Measurements from ENCODE around the gene AHNAK.

AHNAK gene

GRCh38 chr11:62423012-62423411 lies 123.6 kb downstream of the AHNAK start:
- no peak for ATAC-seq
- TF ChIP-seq, protein P1, sequence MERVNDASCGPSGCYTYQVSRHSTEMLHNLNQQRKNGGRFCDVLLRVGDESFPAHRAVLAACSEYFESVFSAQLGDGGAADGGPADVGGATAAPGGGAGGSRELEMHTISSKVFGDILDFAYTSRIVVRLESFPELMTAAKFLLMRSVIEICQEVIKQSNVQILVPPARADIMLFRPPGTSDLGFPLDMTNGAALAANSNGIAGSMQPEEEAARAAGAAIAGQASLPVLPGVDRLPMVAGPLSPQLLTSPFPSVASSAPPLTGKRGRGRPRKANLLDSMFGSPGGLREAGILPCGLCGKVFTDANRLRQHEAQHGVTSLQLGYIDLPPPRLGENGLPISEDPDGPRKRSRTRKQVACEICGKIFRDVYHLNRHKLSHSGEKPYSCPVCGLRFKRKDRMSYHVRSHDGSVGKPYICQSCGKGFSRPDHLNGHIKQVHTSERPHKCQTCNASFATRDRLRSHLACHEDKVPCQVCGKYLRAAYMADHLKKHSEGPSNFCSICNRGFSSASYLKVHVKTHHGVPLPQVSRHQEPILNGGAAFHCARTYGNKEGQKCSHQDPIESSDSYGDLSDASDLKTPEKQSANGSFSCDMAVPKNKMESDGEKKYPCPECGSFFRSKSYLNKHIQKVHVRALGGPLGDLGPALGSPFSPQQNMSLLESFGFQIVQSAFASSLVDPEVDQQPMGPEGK (CRISPR knock-in tag; IDR thresholded peaks at IDR 0.05; ENCODE audit: borderline replicate concordance) = no peak
- no peak for TF ChIP-seq SNAI2 (CRISPR knock-in tag; IDR thresholded peaks at IDR 0.05)
- no peak for TF ChIP-seq CSRNP3 (CRISPR knock-in tag; IDR thresholded peaks at IDR 0.05)
- TF ChIP-seq ZNF565 (CRISPR knock-in tag; conservative IDR thresholded peaks at IDR 0.05; ENCODE audit: low read depth) = no peak
- TF ChIP-seq ARNTL (CRISPR knock-in tag; IDR thresholded peaks at IDR 0.05; ENCODE audit: borderline replicate concordance, low read depth) = no peak
- TF ChIP-seq, protein P2, sequence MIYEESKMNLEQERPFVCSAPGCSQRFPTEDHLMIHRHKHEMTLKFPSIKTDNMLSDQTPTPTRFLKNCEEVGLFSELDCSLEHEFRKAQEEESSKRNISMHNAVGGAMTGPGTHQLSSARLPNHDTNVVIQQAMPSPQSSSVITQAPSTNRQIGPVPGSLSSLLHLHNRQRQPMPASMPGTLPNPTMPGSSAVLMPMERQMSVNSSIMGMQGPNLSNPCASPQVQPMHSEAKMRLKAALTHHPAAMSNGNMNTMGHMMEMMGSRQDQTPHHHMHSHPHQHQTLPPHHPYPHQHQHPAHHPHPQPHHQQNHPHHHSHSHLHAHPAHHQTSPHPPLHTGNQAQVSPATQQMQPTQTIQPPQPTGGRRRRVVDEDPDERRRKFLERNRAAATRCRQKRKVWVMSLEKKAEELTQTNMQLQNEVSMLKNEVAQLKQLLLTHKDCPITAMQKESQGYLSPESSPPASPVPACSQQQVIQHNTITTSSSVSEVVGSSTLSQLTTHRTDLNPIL (CRISPR knock-in tag; IDR thresholded peaks at IDR 0.05; ENCODE audit: low read depth) = no peak
- TF ChIP-seq BACH2 (CRISPR knock-in tag; IDR thresholded peaks at IDR 0.05; ENCODE audit: borderline replicate concordance) = no peak
- TF ChIP-seq GLIS3 (CRISPR knock-in tag; IDR thresholded peaks at IDR 0.05) = no peak
- no peak for TF ChIP-seq ZNF8 (CRISPR knock-in tag; IDR thresholded peaks at IDR 0.05)
- no peak for TF ChIP-seq ESRRG (CRISPR knock-in tag; IDR thresholded peaks at IDR 0.05)
- TF ChIP-seq OSR1 (CRISPR knock-in tag; IDR thresholded peaks at IDR 0.05) = no peak
- no peak for TF ChIP-seq PPARA (CRISPR knock-in tag; IDR thresholded peaks at IDR 0.05; ENCODE audit: borderline replicate concordance)
- TF ChIP-seq ZNF70 (CRISPR knock-in tag; IDR thresholded peaks at IDR 0.05) = no peak
- TF ChIP-seq POU6F1 (CRISPR knock-in tag; IDR thresholded peaks at IDR 0.05; ENCODE audit: borderline replicate concordance, low read depth) = no peak

GRCh38 chr11:62421996-62422395 lies 124.6 kb downstream of the AHNAK start:
- no peak for TF ChIP-seq ZNF565 (CRISPR knock-in tag; conservative IDR thresholded peaks at IDR 0.05; ENCODE audit: low read depth)
- TF ChIP-seq ZFP30 (CRISPR knock-in tag; IDR thresholded peaks at IDR 0.05) = no peak
- no peak for TF ChIP-seq RARB (CRISPR knock-in tag; IDR thresholded peaks at IDR 0.05)
- no peak for TF ChIP-seq BACH2 (CRISPR knock-in tag; IDR thresholded peaks at IDR 0.05; ENCODE audit: borderline replicate concordance)
- TF ChIP-seq ESRRG (CRISPR knock-in tag; IDR thresholded peaks at IDR 0.05) = no peak
- TF ChIP-seq, protein P1 (CRISPR knock-in tag; IDR thresholded peaks at IDR 0.05; ENCODE audit: borderline replicate concordance) = no peak
- no peak for TF ChIP-seq GLIS3 (CRISPR knock-in tag; IDR thresholded peaks at IDR 0.05)
- no peak for TF ChIP-seq TOX (CRISPR knock-in tag; IDR thresholded peaks at IDR 0.05; ENCODE audit: borderline replicate concordance)
- no peak for ATAC-seq

DNA sequence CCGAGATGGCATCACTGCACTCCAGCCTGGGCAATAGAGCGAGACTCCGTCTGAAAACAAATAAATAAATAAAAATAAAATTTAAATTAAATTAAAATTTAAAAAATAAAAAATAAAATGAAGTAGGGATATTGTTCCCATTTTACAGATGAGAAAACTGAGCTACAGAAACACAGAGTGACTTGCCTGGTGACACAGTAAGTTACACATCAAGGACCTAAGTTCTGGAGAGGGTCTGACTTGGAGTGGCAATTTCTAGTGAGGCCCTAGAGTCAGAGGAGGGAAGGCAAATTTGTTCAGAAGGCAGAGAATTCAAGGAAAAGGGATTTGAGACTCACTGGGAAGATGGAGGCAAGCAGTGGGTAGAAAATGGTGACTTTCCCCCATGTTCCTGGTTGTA lies 125.7 kb downstream of the AHNAK start:
- no peak for ATAC-seq
- TF ChIP-seq RARB (CRISPR knock-in tag; IDR thresholded peaks at IDR 0.05) (no peak), ISL1 (CRISPR knock-in tag; IDR thresholded peaks at IDR 0.05) (no peak), PPARA (CRISPR knock-in tag; IDR thresholded peaks at IDR 0.05; ENCODE audit: borderline replicate concordance) (no peak), ZNF565 (CRISPR knock-in tag; conservative IDR thresholded peaks at IDR 0.05; ENCODE audit: low read depth) (no peak), CSDC2 (CRISPR knock-in tag; IDR thresholded peaks at IDR 0.05) (no peak), ZFP30 (CRISPR knock-in tag; IDR thresholded peaks at IDR 0.05) (no peak), CSRNP3 (CRISPR knock-in tag; IDR thresholded peaks at IDR 0.05) (no peak), ZC3H10 (CRISPR knock-in tag; IDR thresholded peaks at IDR 0.05) (no peak), ESRRG (CRISPR knock-in tag; IDR thresholded peaks at IDR 0.05) (no peak), BACH2 (CRISPR knock-in tag; IDR thresholded peaks at IDR 0.05; ENCODE audit: borderline replicate concordance) (no peak), OSR1 (CRISPR knock-in tag; IDR thresholded peaks at IDR 0.05) (no peak), GLIS3 (CRISPR knock-in tag; IDR thresholded peaks at IDR 0.05) (no peak), TCF4 (CRISPR knock-in tag; IDR thresholded peaks at IDR 0.05; ENCODE audit: borderline replicate concordance) (no peak), SNAI2 (CRISPR knock-in tag; IDR thresholded peaks at IDR 0.05) (no peak), ZNF70 (CRISPR knock-in tag; IDR thresholded peaks at IDR 0.05) (no peak)
- TF ChIP-seq, protein P2 (CRISPR knock-in tag; IDR thresholded peaks at IDR 0.05; ENCODE audit: low read depth) = no peak
- TF ChIP-seq, protein P3, sequence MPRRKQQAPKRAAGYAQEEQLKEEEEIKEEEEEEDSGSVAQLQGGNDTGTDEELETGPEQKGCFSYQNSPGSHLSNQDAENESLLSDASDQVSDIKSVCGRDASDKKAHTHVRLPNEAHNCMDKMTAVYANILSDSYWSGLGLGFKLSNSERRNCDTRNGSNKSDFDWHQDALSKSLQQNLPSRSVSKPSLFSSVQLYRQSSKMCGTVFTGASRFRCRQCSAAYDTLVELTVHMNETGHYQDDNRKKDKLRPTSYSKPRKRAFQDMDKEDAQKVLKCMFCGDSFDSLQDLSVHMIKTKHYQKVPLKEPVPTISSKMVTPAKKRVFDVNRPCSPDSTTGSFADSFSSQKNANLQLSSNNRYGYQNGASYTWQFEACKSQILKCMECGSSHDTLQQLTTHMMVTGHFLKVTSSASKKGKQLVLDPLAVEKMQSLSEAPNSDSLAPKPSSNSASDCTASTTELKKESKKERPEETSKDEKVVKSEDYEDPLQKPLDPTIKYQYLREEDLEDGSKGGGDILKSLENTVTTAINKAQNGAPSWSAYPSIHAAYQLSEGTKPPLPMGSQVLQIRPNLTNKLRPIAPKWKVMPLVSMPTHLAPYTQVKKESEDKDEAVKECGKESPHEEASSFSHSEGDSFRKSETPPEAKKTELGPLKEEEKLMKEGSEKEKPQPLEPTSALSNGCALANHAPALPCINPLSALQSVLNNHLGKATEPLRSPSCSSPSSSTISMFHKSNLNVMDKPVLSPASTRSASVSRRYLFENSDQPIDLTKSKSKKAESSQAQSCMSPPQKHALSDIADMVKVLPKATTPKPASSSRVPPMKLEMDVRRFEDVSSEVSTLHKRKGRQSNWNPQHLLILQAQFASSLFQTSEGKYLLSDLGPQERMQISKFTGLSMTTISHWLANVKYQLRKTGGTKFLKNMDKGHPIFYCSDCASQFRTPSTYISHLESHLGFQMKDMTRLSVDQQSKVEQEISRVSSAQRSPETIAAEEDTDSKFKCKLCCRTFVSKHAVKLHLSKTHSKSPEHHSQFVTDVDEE (CRISPR knock-in tag; IDR thresholded peaks at IDR 0.05) = no peak

Measured in SK-N-SH treated with all-trans-retinoic acid at 6 μM for 48 hours (cell line).